ENCODE measurements around the gene DSC1.

DSC1 gene

DNA sequence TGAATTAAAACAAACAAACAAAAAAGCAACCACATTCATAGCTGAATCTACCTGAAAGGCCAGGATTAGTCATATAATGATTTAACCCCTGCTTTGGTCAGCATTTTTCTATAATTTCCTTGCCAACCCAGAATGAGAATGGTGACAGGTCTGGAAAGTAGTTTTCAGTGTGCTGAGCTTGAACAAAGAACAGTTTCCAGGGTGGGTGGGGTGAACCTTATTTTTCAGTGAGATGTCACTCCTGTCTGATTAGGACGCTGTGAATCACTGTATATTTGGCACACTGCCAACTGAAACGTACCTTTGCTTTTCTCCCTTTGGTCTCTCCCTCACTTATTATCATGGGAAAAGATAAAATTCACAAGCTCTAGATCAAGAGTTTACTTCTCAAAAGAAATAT lies 35.0 kb upstream of the DSC1 start:
- WGBS: 85% methylated on average over 2 of the region's 2 CpGs
- H3K23ac ChIP-seq (ENCODE audit: low read length in 2 of 2): no peak overlapping the region
- H3K4me1 ChIP-seq (ENCODE audit: control insufficient read depth, insufficient read depth, low read depth, low read length): no peaks in the 10 kb centered on the region
- DNase-seq: no peak
- H3K4me2 ChIP-seq (ENCODE audit: low read length, poor library complexity, severe bottlenecking): no peak overlapping the region
- no peak overlapping the region for H2AFZ ChIP-seq (ENCODE audit: low read depth, low read length)
- no peak overlapping the region for H3K4me3 ChIP-seq (ENCODE audit: insufficient read depth in 1 of 2, low read depth in 1 of 2, low read length in 2 of 2)
- H3K36me3 ChIP-seq (ENCODE audit: control insufficient read depth in 1 of 2, insufficient read depth in 2 of 2, low read depth in 1 of 2, low read length in 2 of 2): no peaks in the 10 kb centered on the region
- H2BK15ac ChIP-seq (ENCODE audit: low read depth, poor library complexity, severe bottlenecking): no peak overlapping the region
- no peak overlapping the region for H4K91ac ChIP-seq (ENCODE audit: low read length)
- H3K18ac ChIP-seq (ENCODE audit: low read depth in 1 of 2, low read length in 2 of 2): no peak overlapping the region
- no peak overlapping the region for H4K8ac ChIP-seq (ENCODE audit: low read length)
- no peaks in the 10 kb centered on the region for H3K27me3 ChIP-seq (ENCODE audit: control insufficient read depth in 1 of 2, insufficient read depth in 1 of 2, low read length in 2 of 2)
- no peaks in the 10 kb centered on the region for H3K9me3 ChIP-seq (ENCODE audit: control insufficient read depth, low read length)
- no peak overlapping the region for H3K9ac ChIP-seq (ENCODE audit: low read length)
- H3K79me1 ChIP-seq (replicated peaks; ENCODE audit: low read length, poor library complexity, severe bottlenecking): no peaks in the 10 kb centered on the region
- H3K14ac ChIP-seq (ENCODE audit: low read length in 2 of 2): no peak overlapping the region
- no peak overlapping the region for H2AK5ac ChIP-seq (ENCODE audit: low read length, severe bottlenecking)
- H2BK5ac ChIP-seq (ENCODE audit: low read depth, low read length, poor library complexity, severe bottlenecking): no peak overlapping the region
- no peak overlapping the region for H2BK120ac ChIP-seq (ENCODE audit: low read depth, low read length)
- no peak overlapping the region for H3K27ac ChIP-seq (ENCODE audit: low read length, poor library complexity, severe bottlenecking)
- H2BK12ac ChIP-seq (ENCODE audit: low read length in 2 of 2): no peak overlapping the region
- no peak overlapping the region for H3K4ac ChIP-seq (ENCODE audit: low read depth in 1 of 2, low read length in 2 of 2)

DNA sequence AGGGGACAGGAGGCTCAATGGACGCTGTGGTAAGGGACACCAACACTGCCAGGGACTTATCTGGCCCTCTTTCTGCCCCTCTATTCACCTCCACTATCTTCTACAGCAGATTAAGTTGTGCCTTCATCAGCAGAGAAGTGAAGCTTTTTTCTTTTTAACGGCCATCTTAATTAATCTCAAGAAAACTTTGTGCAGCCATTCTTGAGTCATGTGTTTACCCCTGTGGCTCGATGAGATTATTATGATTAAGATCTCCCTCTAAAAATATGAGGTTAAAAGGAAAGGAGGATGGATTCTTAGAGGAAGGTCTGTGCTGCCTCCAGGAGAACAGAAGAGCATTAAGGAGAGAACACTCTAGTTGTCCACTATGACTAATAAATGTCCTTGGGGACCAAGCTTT lies 32.4 kb upstream of the DSC1 start:
- Histone ChIP-seq H3K18ac (ENCODE audit: low read depth in 1 of 2, low read length in 2 of 2) (no peak overlapping the region), H3K9me3 (ENCODE audit: control insufficient read depth, low read length) (no peaks in the 10 kb centered on the region), H3K4me3 (ENCODE audit: insufficient read depth in 1 of 2, low read depth in 1 of 2, low read length in 2 of 2) (no peak overlapping the region), H2BK120ac (ENCODE audit: low read depth, low read length) (no peak overlapping the region), H2BK5ac (ENCODE audit: low read depth, low read length, poor library complexity, severe bottlenecking) (no peak overlapping the region), H3K27me3 (ENCODE audit: control insufficient read depth in 1 of 2, insufficient read depth in 1 of 2, low read length in 2 of 2) (no peaks in the 10 kb centered on the region), H3K27ac (ENCODE audit: low read length, poor library complexity, severe bottlenecking) (no peak overlapping the region), H3K36me3 (ENCODE audit: control insufficient read depth in 1 of 2, insufficient read depth in 2 of 2, low read depth in 1 of 2, low read length in 2 of 2) (no peaks in the 10 kb centered on the region), H2BK15ac (ENCODE audit: low read depth, poor library complexity, severe bottlenecking) (no peak overlapping the region), H3K79me1 (replicated peaks; ENCODE audit: low read length, poor library complexity, severe bottlenecking) (no peaks in the 10 kb centered on the region), H3K4me1 (ENCODE audit: control insufficient read depth, insufficient read depth, low read depth, low read length) (no peaks in the 10 kb centered on the region), H3K14ac (ENCODE audit: low read length in 2 of 2) (no peak overlapping the region), H2AK5ac (ENCODE audit: low read length, severe bottlenecking) (no peak overlapping the region), H4K8ac (ENCODE audit: low read length) (no peak overlapping the region), H2AFZ (ENCODE audit: low read depth, low read length) (no peak overlapping the region), H2BK12ac (ENCODE audit: low read length in 2 of 2) (no peak overlapping the region), H3K23ac (ENCODE audit: low read length in 2 of 2) (no peak overlapping the region), H3K4me2 (ENCODE audit: low read length, poor library complexity, severe bottlenecking) (no peak overlapping the region), H3K4ac (ENCODE audit: low read depth in 1 of 2, low read length in 2 of 2) (no peak overlapping the region), H4K91ac (ENCODE audit: low read length) (no peak overlapping the region), H3K9ac (ENCODE audit: low read length) (no peak overlapping the region)
- 92% methylated on average over 3 of the region's 3 CpGs for WGBS
- no peak for DNase-seq

DNA sequence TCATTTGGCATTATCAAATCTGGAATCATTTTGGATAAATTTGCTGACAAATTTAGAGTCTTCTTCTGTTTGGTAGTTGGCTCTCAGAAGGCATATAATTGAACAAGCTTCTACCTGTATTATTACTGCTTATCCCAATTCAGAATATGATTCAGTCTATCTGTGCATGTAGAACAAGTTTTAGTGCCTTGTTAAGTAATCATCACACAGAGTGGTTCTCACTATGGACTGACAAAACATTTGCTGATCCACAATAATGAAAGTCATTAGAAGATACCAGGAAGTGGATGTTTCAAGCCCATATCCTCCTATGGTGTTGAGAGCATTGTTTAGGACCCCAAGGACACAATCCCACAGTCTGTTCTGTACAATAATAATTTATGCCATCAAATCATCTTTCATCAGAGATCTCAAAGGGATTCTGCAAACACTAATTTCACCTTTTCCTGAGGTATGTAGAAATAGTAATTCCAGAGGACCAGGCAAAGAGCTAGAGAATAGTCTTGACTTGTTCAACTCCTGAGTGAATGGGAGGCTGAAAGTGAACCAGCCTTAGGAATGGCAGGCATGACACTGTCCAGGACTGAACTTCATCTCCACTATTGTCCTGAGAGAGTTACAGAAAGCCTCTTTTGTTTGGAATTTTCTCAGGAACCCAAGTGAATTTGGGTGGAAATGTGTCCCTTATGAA lies 29.6 kb upstream of the DSC1 start:
- no peak overlapping the region for H3K27ac ChIP-seq (ENCODE audit: low read length, poor library complexity, severe bottlenecking)
- no peak for DNase-seq
- H3K4ac ChIP-seq (ENCODE audit: low read depth in 1 of 2, low read length in 2 of 2): no peak overlapping the region
- no peaks in the 10 kb centered on the region for H3K4me1 ChIP-seq (ENCODE audit: control insufficient read depth, insufficient read depth, low read depth, low read length)
- no peaks in the 10 kb centered on the region for H3K27me3 ChIP-seq (ENCODE audit: control insufficient read depth in 1 of 2, insufficient read depth in 1 of 2, low read length in 2 of 2)
- H3K4me2 ChIP-seq (ENCODE audit: low read length, poor library complexity, severe bottlenecking): no peak overlapping the region
- H3K4me3 ChIP-seq (ENCODE audit: insufficient read depth in 1 of 2, low read depth in 1 of 2, low read length in 2 of 2): no peak overlapping the region
- H3K23ac ChIP-seq (ENCODE audit: low read length in 2 of 2): no peak overlapping the region
- no peak overlapping the region for H2BK15ac ChIP-seq (ENCODE audit: low read depth, poor library complexity, severe bottlenecking)
- H2BK12ac ChIP-seq (ENCODE audit: low read length in 2 of 2): no peak overlapping the region
- H2BK5ac ChIP-seq (ENCODE audit: low read depth, low read length, poor library complexity, severe bottlenecking): no peak overlapping the region
- no peak overlapping the region for H3K9ac ChIP-seq (ENCODE audit: low read length)
- no peak overlapping the region for H2BK120ac ChIP-seq (ENCODE audit: low read depth, low read length)
- H4K91ac ChIP-seq (ENCODE audit: low read length): no peak overlapping the region
- no peak overlapping the region for H2AFZ ChIP-seq (ENCODE audit: low read depth, low read length)
- no peaks in the 10 kb centered on the region for H3K36me3 ChIP-seq (ENCODE audit: control insufficient read depth in 1 of 2, insufficient read depth in 2 of 2, low read depth in 1 of 2, low read length in 2 of 2)
- no peak overlapping the region for H2AK5ac ChIP-seq (ENCODE audit: low read length, severe bottlenecking)
- no peaks in the 10 kb centered on the region for H3K79me1 ChIP-seq (replicated peaks; ENCODE audit: low read length, poor library complexity, severe bottlenecking)
- no peaks in the 10 kb centered on the region for H3K9me3 ChIP-seq (ENCODE audit: control insufficient read depth, low read length)
- no peak overlapping the region for H4K8ac ChIP-seq (ENCODE audit: low read length)
- H3K14ac ChIP-seq (ENCODE audit: low read length in 2 of 2): no peak overlapping the region
- no peak overlapping the region for H3K18ac ChIP-seq (ENCODE audit: low read depth in 1 of 2, low read length in 2 of 2)

DNA sequence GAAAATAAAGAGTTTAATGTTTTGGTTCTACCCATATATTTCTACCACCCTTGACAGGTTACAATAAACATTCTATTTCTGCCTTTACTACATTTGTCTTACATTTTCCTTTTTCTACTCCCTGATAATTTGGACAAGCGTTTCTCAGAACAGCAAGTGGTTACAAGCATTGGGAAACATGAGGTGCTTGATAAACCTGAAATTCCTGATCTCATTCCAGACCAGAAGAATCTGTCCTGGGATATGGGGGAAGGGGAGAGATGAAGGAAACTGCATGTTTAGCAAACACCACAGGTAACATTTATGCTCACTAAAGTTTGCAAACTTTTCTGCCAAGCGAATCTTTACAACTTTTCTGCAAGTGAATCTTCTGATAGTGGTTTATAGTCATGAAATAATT lies 28.3 kb upstream of the DSC1 start:
- H2AK5ac ChIP-seq (ENCODE audit: low read length, severe bottlenecking): no peak overlapping the region
- H3K14ac ChIP-seq (ENCODE audit: low read length in 2 of 2): no peak overlapping the region
- no peak overlapping the region for H2BK120ac ChIP-seq (ENCODE audit: low read depth, low read length)
- H3K4ac ChIP-seq (ENCODE audit: low read depth in 1 of 2, low read length in 2 of 2): no peak overlapping the region
- H2BK5ac ChIP-seq (ENCODE audit: low read depth, low read length, poor library complexity, severe bottlenecking): no peak overlapping the region
- H3K4me2 ChIP-seq (ENCODE audit: low read length, poor library complexity, severe bottlenecking): no peak overlapping the region
- no peak overlapping the region for H4K91ac ChIP-seq (ENCODE audit: low read length)
- H3K4me1 ChIP-seq (ENCODE audit: control insufficient read depth, insufficient read depth, low read depth, low read length): no peaks in the 10 kb centered on the region
- no peak overlapping the region for H4K8ac ChIP-seq (ENCODE audit: low read length)
- H3K27ac ChIP-seq (ENCODE audit: low read length, poor library complexity, severe bottlenecking): no peak overlapping the region
- H3K79me1 ChIP-seq (replicated peaks; ENCODE audit: low read length, poor library complexity, severe bottlenecking): no peaks in the 10 kb centered on the region
- H3K9me3 ChIP-seq (ENCODE audit: control insufficient read depth, low read length): no peaks in the 10 kb centered on the region
- H3K4me3 ChIP-seq (ENCODE audit: insufficient read depth in 1 of 2, low read depth in 1 of 2, low read length in 2 of 2): no peak overlapping the region
- no peak overlapping the region for H2BK15ac ChIP-seq (ENCODE audit: low read depth, poor library complexity, severe bottlenecking)
- H3K27me3 ChIP-seq (ENCODE audit: control insufficient read depth in 1 of 2, insufficient read depth in 1 of 2, low read length in 2 of 2): no peaks in the 10 kb centered on the region
- H3K36me3 ChIP-seq (ENCODE audit: control insufficient read depth in 1 of 2, insufficient read depth in 2 of 2, low read depth in 1 of 2, low read length in 2 of 2): no peaks in the 10 kb centered on the region
- no peak overlapping the region for H3K18ac ChIP-seq (ENCODE audit: low read depth in 1 of 2, low read length in 2 of 2)
- no peak for DNase-seq
- H3K23ac ChIP-seq (ENCODE audit: low read length in 2 of 2): no peak overlapping the region
- H2AFZ ChIP-seq (ENCODE audit: low read depth, low read length): no peak overlapping the region
- H3K9ac ChIP-seq (ENCODE audit: low read length): no peak overlapping the region
- 83% methylated on average over 1 of the region's 2 CpGs for WGBS
- no peak overlapping the region for H2BK12ac ChIP-seq (ENCODE audit: low read length in 2 of 2)

Measured in mesenchymal stem cell (in vitro differentiated cells and primary cell).